PC-3 (cell line): ENCODE measurements around the gene ZNF366.

Source experiments
- EZH2 ChIP-seq: fragments of 300-600 bp; sonication (generic); IDR thresholded peaks from one replicate; pipeline ENCODE4 v1.6.1; 2017; ENCODE audit warnings: antibody characterized with exemption, mild to moderate bottlenecking, low read length; ENCODE audit not compliant: unreplicated experiment
- TF ChIP-seq, protein P1 (sequence below): fragments of 300-600 bp; sonication (generic); conservative IDR thresholded peaks from 2 replicates; pipeline ENCODE4 v1.5.1; 2017; ENCODE audit warnings: antibody characterized with exemption, low read depth, mild to moderate bottlenecking, low read length

DNA sequence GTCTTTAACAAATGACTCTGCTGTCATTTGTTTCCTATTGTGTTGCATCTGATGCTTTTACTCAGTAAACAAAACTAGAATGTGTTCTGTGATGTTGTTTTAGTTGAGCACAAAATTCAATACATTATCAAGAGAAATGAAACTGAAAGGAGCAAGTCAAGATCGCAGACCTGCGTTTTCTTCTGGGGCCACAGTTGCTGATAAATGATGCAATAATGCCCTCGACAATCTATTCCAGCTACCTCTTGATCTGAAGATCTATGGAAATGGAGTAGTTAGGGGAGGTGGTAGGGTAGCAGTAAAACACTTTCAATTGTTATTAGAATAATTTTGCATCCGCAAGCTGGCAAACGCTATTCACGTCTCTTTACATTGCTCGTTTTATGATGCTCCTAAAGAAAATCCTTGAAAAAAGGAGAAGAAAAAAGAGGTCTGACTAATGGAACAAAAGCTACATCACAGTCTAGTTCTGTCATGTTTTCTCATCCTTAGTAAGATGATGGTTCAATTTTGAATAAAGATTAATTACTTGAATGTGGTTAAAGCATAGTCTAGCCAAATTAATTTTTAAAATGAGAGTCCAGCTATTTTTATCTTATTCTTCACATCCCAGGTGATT is 1.6 kb downstream of the ZNF366 start:
- TF ChIP-seq, protein P1, sequence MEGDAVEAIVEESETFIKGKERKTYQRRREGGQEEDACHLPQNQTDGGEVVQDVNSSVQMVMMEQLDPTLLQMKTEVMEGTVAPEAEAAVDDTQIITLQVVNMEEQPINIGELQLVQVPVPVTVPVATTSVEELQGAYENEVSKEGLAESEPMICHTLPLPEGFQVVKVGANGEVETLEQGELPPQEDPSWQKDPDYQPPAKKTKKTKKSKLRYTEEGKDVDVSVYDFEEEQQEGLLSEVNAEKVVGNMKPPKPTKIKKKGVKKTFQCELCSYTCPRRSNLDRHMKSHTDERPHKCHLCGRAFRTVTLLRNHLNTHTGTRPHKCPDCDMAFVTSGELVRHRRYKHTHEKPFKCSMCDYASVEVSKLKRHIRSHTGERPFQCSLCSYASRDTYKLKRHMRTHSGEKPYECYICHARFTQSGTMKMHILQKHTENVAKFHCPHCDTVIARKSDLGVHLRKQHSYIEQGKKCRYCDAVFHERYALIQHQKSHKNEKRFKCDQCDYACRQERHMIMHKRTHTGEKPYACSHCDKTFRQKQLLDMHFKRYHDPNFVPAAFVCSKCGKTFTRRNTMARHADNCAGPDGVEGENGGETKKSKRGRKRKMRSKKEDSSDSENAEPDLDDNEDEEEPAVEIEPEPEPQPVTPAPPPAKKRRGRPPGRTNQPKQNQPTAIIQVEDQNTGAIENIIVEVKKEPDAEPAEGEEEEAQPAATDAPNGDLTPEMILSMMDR, result no peak
- TF ChIP-seq EZH2, result no peak
